ENCODE results near the gene ETV3L.

The ETV3L gene

GRCh38 chr1:157116737-157117103, 17.1 kb upstream of the ETV3L start:
- Mint-ChIP-seq H3K4me1 (ENCODE audit: low read depth) (peaks cover 7% of the 10 kb centered on the region), H3K27ac (no peak overlapping the region), H3K27me3 (ENCODE audit: low read depth) (peaks cover 8% of the 10 kb centered on the region), H3K4me3 (no peak overlapping the region), H3K9me3 (no peaks in the 10 kb centered on the region), H3K36me3 (ENCODE audit: low read depth) (peaks cover 3% of the 10 kb centered on the region)
- no peak for DNase-seq (ENCODE audit: low spot score)

GRCh38 chr1:157115851-157116736, 16.5 kb upstream of the ETV3L start:
- Mint-ChIP-seq H3K27me3 (ENCODE audit: low read depth) (peaks cover 8% of the 10 kb centered on the region), H3K4me3 (no peak overlapping the region), H3K27ac (no peak overlapping the region), H3K4me1 (ENCODE audit: low read depth) (peaks cover 7% of the 10 kb centered on the region), H3K36me3 (ENCODE audit: low read depth) (peaks cover 2% of the 10 kb centered on the region), H3K9me3 (no peaks in the 10 kb centered on the region)
- DNase-seq (ENCODE audit: low spot score) = no peak

DNA sequence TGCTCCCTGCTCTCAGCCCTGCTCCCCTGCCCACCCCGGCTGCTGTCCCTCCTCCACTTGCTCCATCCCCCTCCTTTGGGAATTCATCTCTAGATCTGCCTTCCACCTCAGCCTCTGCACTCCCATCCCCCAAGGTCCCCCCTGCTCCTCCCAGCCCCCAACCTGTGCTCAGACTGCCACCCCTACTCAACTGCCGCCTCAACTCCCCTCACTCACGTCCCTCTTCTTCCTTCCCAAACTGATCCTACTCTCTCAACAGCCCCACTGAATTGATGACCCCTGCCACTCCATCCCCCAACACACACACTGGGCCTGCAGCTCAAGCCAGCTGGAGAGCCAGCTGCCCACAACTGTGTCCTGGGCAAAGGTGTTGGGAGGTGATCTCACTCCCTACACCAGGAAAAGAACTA, 15.8 kb upstream of the ETV3L start:
- H3K4me1 Mint-ChIP-seq (ENCODE audit: low read depth) = peaks cover 7% of the 10 kb centered on the region
- peaks cover 8% of the 10 kb centered on the region for H3K27me3 Mint-ChIP-seq (ENCODE audit: low read depth)
- no peaks in the 10 kb centered on the region for H3K9me3 Mint-ChIP-seq
- no peak overlapping the region for H3K4me3 Mint-ChIP-seq
- peaks cover 2% of the 10 kb centered on the region for H3K36me3 Mint-ChIP-seq (ENCODE audit: low read depth)
- H3K27ac Mint-ChIP-seq = no peak overlapping the region
- DNase-seq (ENCODE audit: low spot score) = no peak

DNA sequence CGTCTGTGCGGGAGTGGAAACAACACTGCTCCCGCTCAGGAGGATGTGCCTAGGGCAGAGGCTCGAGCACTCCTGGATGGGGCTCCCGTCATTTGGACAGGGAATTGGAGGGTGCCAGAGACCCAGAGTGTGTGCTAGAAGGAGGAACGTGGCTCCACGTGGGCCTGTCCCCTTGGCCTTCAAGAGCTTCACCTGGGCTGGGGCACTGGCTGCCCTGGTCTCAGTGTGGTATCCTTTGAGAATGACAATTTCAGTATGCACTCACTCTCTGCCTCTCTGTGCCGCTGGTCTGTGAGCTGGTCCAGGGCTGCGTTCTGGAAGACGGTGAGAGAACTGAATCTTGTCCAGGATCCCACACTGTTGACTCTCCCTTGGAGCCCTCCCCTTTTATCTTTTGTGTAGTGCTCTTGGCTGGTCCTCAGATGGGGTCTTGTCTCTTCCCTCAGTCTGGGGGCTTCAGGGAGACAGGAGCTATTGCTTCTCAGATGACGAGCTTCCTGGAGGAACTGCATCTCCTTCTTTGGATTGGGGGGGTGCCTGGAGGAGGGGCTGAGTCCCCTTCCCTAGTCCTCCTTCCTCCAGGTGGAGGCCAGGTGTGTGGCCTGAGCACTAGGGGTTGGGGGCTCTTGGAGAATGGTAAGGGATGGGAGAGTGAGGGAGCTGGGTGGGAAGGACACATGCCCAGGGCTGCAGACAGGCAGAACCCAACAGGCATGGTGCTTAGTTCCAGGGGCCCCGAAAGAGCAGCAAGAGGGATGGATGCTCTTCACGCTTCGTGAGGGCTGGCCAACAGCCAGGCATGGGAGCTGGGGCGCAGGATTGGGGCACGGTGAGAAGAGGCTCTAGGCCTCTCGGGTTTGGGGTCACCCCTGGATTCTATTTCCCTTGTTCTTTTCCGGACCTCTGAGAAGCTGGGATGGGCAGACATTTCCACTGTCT, 14.8 kb upstream of the ETV3L start:
- DNase-seq (ENCODE audit: low spot score) = no peak
- Mint-ChIP-seq H3K4me1 (ENCODE audit: low read depth) (peaks cover 7% of the 10 kb centered on the region), H3K9me3 (no peaks in the 10 kb centered on the region), H3K4me3 (no peak overlapping the region), H3K27me3 (ENCODE audit: low read depth) (peaks cover 8% of the 10 kb centered on the region), H3K36me3 (ENCODE audit: low read depth) (no peaks in the 10 kb centered on the region), H3K27ac (no peak overlapping the region)

DNA sequence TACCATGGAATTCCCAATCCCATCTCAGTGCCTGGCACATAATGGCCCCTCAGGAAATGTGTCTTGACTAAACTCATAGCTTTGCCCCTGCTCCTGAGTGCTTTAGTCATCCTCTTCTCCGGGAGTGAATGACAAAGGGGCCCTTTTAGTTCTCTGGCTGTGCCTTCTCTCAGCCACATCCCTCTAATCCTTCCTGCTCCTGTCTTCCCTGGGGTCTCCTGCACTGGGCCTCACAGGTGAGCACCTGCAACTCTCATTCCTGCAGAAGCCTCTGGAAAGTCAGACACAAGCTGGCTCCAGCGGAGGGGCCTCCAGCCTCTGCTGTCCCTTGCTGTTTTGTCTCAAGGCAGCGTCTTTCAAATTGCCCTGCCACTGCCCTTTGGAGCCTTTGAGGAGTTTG, 14.0 kb upstream of the ETV3L start:
- Mint-ChIP-seq H3K27ac (no peak overlapping the region), H3K36me3 (ENCODE audit: low read depth) (no peaks in the 10 kb centered on the region), H3K27me3 (ENCODE audit: low read depth) (peaks cover 14% of the 10 kb centered on the region), H3K4me1 (ENCODE audit: low read depth) (peaks cover 7% of the 10 kb centered on the region), H3K4me3 (no peak overlapping the region), H3K9me3 (no peaks in the 10 kb centered on the region)
- no peak for DNase-seq (ENCODE audit: low spot score)

- DNase-seq (ENCODE audit: low spot score) = no peak
- peaks cover 19% of the 10 kb centered on the region for H3K27me3 Mint-ChIP-seq (ENCODE audit: low read depth)
- H3K27ac Mint-ChIP-seq = no peak overlapping the region
- H3K4me1 Mint-ChIP-seq (ENCODE audit: low read depth) = peaks cover 7% of the 10 kb centered on the region
- no peaks in the 10 kb centered on the region for H3K36me3 Mint-ChIP-seq (ENCODE audit: low read depth)
- H3K9me3 Mint-ChIP-seq = no peaks in the 10 kb centered on the region
- H3K4me3 Mint-ChIP-seq = no peak overlapping the region
These were observed 13.5 kb upstream of the ETV3L start for GRCh38 chr1:157113106-157113505.

DNA sequence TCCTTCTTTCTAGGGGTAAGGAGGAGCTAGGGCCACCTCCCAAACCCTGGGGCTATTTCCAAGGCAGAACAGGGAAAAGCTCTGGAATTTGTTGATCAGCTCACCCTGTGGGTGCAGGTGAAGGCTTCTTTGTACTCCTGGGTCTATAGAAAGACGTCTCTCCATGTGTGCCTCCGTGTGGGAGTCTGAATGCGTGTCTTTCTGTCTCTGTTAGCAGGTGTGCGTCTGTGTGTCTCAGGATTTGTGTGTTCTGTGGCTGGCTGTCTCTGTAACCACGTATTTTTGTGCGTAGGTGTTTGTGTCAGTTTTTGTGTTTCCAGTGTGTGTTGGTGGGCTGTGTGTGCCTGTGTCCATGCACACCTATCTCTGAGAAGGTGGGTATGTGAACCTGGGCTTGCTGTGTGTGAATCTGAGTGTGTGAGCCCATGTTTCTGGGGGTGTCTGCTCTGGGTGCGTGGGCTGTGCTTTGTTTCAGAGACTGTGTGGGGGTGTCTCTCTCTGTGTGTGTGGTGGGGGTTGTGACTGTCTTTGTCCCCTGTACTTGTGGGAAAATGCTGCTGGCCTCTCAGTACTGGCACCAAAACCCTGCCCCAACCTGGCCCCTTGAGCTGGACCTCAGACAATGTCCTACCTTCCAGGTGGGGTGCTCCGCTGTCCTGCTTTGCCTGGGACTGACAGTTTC, 12.7 kb upstream of the ETV3L start:
- peaks cover 25% of the 10 kb centered on the region for H3K27me3 Mint-ChIP-seq (ENCODE audit: low read depth)
- no peak overlapping the region for H3K27ac Mint-ChIP-seq
- no peaks in the 10 kb centered on the region for H3K9me3 Mint-ChIP-seq
- no peak overlapping the region for H3K4me3 Mint-ChIP-seq
- no peaks in the 10 kb centered on the region for H3K36me3 Mint-ChIP-seq (ENCODE audit: low read depth)
- no peak for DNase-seq (ENCODE audit: low spot score)
- H3K4me1 Mint-ChIP-seq (ENCODE audit: low read depth) = peaks cover 5% of the 10 kb centered on the region

GRCh38 chr1:157111396-157112165, 12.0 kb upstream of the ETV3L start:
- DNase-seq (ENCODE audit: low spot score) = no peak
- no peak overlapping the region for H3K27ac Mint-ChIP-seq
- peaks cover 1% of the 10 kb centered on the region for H3K4me1 Mint-ChIP-seq (ENCODE audit: low read depth)
- H3K9me3 Mint-ChIP-seq = no peaks in the 10 kb centered on the region
- H3K27me3 Mint-ChIP-seq (ENCODE audit: low read depth) = peaks cover 30% of the 10 kb centered on the region
- H3K4me3 Mint-ChIP-seq = no peak overlapping the region
- H3K36me3 Mint-ChIP-seq (ENCODE audit: low read depth) = no peaks in the 10 kb centered on the region

DNA sequence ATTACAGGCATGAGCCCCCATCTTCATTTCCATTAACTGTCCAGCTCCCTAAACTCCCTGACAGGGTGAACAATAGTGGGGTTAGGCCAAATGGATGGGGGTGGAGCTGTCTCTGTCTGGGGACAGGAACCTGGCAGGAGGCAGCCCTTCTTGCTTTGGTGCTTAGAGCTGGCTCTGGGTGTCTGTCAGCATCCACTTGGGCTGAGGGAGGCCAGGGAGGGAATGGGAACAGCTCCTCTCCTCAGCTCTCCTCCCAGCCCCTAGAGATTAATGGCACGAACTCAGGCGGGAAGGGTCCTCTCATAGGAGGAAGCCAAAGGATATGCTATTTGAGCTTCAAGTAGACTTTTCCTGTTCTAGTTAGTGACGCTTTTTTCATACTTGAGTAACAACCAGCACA, 11.1 kb upstream of the ETV3L start:
- H3K9me3 Mint-ChIP-seq = no peaks in the 10 kb centered on the region
- H3K27ac Mint-ChIP-seq = no peak overlapping the region
- peaks cover 7% of the 10 kb centered on the region for H3K4me1 Mint-ChIP-seq (ENCODE audit: low read depth)
- H3K4me3 Mint-ChIP-seq = no peak overlapping the region
- H3K36me3 Mint-ChIP-seq (ENCODE audit: low read depth) = no peaks in the 10 kb centered on the region
- H3K27me3 Mint-ChIP-seq (ENCODE audit: low read depth) = peaks cover 36% of the 10 kb centered on the region
- no peak for DNase-seq (ENCODE audit: low spot score)

DNA sequence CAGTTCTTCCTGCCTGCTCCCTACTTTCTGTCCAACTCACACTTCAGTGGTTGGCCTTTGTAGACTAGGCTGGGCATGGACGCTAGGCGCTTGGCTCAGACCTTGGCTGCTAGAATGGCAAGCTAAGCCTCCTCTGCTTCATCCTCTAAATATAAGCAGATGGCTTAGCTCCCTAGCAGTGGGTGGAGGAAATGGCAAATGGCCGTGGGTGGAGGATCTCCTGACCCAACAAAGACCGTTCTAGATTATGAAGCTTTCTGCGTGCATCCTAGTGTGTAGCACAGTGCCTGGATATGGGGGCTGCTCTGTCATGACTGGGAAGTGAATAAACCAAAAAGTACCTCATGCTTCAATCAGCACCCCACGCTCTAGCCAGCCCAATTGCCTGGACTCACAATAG, 10.4 kb upstream of the ETV3L start:
- H3K4me3 Mint-ChIP-seq = no peak overlapping the region
- H3K27me3 Mint-ChIP-seq (ENCODE audit: low read depth) = peaks cover 40% of the 10 kb centered on the region
- peaks cover 7% of the 10 kb centered on the region for H3K4me1 Mint-ChIP-seq (ENCODE audit: low read depth)
- H3K27ac Mint-ChIP-seq = no peak overlapping the region
- H3K9me3 Mint-ChIP-seq = no peaks in the 10 kb centered on the region
- H3K36me3 Mint-ChIP-seq (ENCODE audit: low read depth) = no peaks in the 10 kb centered on the region
- DNase-seq (ENCODE audit: low spot score) = no peak

- Mint-ChIP-seq H3K9me3 (no peaks in the 10 kb centered on the region), H3K27ac (no peak overlapping the region), H3K4me3 (no peak overlapping the region), H3K36me3 (ENCODE audit: low read depth) (no peaks in the 10 kb centered on the region), H3K4me1 (ENCODE audit: low read depth) (peaks cover 10% of the 10 kb centered on the region), H3K27me3 (ENCODE audit: low read depth) (peaks cover 52% of the 10 kb centered on the region)
- DNase-seq (ENCODE audit: low spot score) = no peak
These were observed 8.8 kb upstream of the ETV3L start for GRCh38 chr1:157108448-157108847.

DNA sequence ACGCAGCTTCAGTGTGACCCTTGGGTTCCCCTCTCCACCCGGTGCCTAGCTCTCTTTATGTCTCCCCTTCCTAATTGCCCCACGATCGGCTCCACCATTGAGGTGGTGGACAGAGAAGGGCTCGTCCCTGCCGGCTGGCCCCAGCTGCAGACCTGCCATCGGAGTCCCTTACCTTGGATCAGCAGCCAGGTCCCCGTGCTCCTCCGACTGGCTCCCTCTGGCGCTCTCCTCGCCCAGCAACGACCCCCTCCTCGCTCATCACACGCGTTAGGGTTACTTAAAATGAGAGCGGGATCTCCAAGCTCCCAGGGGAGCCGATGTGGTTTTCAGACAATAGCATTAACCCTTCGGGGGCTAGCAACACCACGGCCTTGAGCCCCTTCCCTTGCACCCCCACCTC, 8.1 kb upstream of the ETV3L start:
- no peak overlapping the region for H3K27ac Mint-ChIP-seq
- no peak for DNase-seq (ENCODE audit: low spot score)
- no peaks in the 10 kb centered on the region for H3K9me3 Mint-ChIP-seq
- H3K4me1 Mint-ChIP-seq (ENCODE audit: low read depth) = peaks cover 10% of the 10 kb centered on the region
- H3K36me3 Mint-ChIP-seq (ENCODE audit: low read depth) = no peaks in the 10 kb centered on the region
- peaks cover 54% of the 10 kb centered on the region for H3K27me3 Mint-ChIP-seq (ENCODE audit: low read depth)
- H3K4me3 Mint-ChIP-seq = no peak overlapping the region

- no peak overlapping the region for H3K4me3 Mint-ChIP-seq
- H3K4me1 Mint-ChIP-seq (ENCODE audit: low read depth) = peaks cover 10% of the 10 kb centered on the region
- no peak overlapping the region for H3K27ac Mint-ChIP-seq
- DNase-seq (ENCODE audit: low spot score) = no peak
- no peaks in the 10 kb centered on the region for H3K9me3 Mint-ChIP-seq
- no peaks in the 10 kb centered on the region for H3K36me3 Mint-ChIP-seq (ENCODE audit: low read depth)
- H3K27me3 Mint-ChIP-seq (ENCODE audit: low read depth) = peaks cover 53% of the 10 kb centered on the region
These were observed 7.2 kb upstream of the ETV3L start for GRCh38 chr1:157106813-157107189.
